ENCODE data around the gene NBEA.

Gene NBEA

DNA sequence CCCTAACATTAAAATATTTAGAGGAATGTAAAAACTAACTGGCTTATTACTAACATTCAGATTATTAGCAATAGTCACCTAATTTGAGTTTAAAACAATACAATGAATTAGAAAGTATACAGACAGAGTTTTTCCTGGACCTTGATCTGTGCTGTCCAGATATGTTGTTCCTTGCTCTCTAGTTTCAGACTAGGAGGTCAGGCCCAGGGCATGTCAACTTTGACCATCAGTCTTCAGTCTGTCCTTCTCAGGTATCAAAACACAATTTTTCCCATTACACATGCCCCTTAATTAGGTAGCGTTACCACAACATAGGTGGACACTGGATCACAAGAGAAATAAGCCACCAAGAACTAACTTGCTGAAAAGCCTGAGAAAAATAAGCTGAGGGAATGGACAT, 337.4 kb downstream of the NBEA start:
- H3K27ac ChIP-seq = no peak overlapping the region
- TF ChIP-seq, protein P1, sequence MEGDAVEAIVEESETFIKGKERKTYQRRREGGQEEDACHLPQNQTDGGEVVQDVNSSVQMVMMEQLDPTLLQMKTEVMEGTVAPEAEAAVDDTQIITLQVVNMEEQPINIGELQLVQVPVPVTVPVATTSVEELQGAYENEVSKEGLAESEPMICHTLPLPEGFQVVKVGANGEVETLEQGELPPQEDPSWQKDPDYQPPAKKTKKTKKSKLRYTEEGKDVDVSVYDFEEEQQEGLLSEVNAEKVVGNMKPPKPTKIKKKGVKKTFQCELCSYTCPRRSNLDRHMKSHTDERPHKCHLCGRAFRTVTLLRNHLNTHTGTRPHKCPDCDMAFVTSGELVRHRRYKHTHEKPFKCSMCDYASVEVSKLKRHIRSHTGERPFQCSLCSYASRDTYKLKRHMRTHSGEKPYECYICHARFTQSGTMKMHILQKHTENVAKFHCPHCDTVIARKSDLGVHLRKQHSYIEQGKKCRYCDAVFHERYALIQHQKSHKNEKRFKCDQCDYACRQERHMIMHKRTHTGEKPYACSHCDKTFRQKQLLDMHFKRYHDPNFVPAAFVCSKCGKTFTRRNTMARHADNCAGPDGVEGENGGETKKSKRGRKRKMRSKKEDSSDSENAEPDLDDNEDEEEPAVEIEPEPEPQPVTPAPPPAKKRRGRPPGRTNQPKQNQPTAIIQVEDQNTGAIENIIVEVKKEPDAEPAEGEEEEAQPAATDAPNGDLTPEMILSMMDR (conservative IDR thresholded peaks at IDR 0.05) = no peak
- no peak for TF ChIP-seq ZFX (IDR thresholded peaks at IDR 0.05)

DNA sequence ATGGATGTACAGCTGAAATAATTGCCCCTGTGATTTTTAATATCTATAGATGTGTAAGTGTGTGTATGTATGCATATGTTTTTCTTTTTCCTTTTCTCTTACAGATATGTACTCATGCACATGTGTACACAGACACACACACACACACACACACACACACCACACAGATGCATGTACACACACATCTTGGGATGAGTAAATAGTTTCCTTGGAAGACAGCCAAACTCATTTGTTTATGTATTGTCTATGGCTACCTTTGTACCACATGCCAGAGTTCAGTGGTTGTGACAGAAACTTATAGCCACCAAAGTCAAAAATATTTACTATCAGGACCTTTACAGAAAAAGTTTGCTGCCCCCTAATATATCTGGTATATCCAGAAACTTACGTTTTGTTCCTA, 341.8 kb downstream of the NBEA start:
- TF ChIP-seq ZFX (IDR thresholded peaks at IDR 0.05) = no peak
- TF ChIP-seq, protein P1 (conservative IDR thresholded peaks at IDR 0.05) = no peak
- H3K27ac ChIP-seq = no peak overlapping the region

DNA sequence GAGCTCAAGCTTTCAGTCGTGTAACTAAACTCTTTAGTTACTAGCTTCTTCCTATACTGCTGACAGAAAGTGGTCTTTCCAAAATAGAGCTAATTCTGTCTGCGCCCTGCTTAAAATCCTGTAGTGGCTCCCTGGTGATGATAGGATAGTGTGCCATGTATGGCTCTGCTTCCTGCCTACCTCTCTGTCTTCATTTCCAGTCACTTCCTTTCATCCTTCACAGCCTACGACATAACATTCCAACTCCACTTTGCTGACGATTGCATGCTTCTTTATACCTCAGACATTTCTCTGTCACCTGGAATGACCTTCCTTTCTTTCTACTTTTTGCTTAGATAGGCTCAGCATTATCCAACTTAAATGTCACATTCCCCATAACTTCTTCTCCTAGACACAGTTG, 343.6 kb downstream of the NBEA start:
- no peak for TF ChIP-seq ZFX (IDR thresholded peaks at IDR 0.05)
- TF ChIP-seq, protein P1 (conservative IDR thresholded peaks at IDR 0.05) = no peak
- no peak overlapping the region for H3K27ac ChIP-seq

GRCh38 chr13:35292329-35292728, 350.3 kb downstream of the NBEA start:
- TF ChIP-seq, protein P1 (conservative IDR thresholded peaks at IDR 0.05) = no peak
- TF ChIP-seq ZFX (IDR thresholded peaks at IDR 0.05) = no peak
- no peak overlapping the region for H3K27ac ChIP-seq

- no peak overlapping the region for H3K27ac ChIP-seq
- TF ChIP-seq, protein P1 (conservative IDR thresholded peaks at IDR 0.05) = no peak
- no peak for TF ChIP-seq ZFX (IDR thresholded peaks at IDR 0.05)
Observed at GRCh38 chr13:35293579-35294226, 351.6 kb downstream of the NBEA start.

- no peak overlapping the region for H3K27ac ChIP-seq
- TF ChIP-seq, protein P1 (conservative IDR thresholded peaks at IDR 0.05) = no peak
- no peak for TF ChIP-seq ZFX (IDR thresholded peaks at IDR 0.05)
Observed at GRCh38 chr13:35309706-35310105, 367.6 kb downstream of the NBEA start.

GRCh38 chr13:35332134-35332533, 390.1 kb downstream of the NBEA start:
- H3K27ac ChIP-seq = no peak overlapping the region
- TF ChIP-seq, protein P1 (conservative IDR thresholded peaks at IDR 0.05) = no peak
- no peak for TF ChIP-seq ZFX (IDR thresholded peaks at IDR 0.05)
